ENCODE results near the gene SAMD10.
"Not testable (repeated sequence)": the region's sequence is repeated elsewhere in the genome, so short reads cannot be mapped to it uniquely, and the experiment has no call there.

SAMD10 gene

DNA sequence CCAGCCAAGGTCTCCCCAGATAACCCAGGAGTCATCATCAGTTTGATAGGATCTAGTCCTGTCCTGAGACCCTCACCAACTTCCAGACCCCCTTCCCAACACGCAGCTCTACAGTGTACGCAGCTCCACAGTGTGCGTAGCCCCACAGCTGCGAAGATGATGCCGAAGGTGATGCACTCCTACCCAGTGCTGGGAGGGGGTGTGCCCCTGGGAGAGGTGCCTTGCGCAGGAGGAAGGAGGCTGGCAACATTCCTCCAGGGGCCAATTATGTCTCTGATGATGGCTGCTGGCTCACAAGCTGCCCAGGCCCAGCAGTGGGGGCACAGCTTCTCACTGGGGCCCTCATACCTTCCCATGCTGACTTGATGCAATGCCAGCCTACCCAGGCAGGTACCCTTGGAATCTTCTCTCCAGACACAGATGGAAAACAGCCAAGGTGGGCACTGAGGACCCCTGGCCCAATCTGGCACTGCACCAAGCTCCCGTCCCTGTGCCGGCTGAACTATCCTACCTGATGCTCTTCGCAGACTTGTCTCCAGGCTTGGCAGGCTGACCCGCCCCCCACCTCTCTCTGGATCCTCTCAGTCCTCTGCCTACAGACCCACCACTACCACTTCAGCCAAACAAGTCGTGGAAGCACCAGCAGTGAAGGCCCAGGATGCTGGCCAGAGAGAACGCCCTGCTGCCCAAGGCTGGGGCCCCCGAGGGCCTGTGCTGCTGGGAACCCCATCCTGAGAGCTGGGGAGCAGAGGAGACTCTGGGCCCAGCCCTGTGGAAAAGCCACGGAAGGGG, 11.1 kb downstream of the SAMD10 start:
- no peak for FAIRE-seq

DNA sequence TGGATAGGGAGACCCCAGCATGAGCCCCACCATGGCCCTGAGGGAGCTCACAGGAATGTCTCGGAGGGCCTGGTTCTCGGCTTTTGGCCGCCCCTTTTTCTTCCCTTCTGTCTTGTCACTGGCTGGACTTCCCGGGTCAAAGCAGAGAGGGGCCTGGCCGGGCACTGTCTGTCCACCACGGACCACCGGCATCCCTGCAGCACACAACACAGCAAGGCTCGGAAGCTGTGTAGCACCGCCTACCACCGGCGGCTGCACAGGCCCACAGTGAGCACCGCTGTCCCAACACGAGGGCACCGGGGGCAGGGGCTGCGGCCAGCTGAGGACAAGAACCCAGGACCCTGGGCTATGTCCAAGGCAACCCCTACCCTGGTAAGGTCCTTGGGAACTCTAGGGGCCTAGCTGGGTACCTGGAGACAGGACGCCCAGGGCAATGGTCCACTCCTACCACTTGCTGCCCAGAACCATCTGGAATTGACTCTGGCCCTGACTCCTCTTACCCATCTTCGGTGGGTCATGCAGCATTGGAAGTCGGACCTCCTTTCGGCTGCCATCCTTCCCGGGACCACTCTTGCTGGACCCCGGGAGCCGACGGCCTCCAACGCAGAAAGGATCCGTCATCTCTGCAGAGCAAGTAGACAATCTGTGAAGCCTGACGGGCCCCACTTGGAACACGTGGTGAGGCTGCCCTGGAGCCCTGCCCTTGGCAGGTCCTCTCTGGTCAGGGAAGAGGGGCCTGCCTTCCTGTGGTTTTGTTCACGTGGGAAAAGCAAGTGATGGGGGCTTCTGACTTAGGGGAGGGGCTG, 11.9 kb downstream of the SAMD10 start:
- no peak for FAIRE-seq

DNA sequence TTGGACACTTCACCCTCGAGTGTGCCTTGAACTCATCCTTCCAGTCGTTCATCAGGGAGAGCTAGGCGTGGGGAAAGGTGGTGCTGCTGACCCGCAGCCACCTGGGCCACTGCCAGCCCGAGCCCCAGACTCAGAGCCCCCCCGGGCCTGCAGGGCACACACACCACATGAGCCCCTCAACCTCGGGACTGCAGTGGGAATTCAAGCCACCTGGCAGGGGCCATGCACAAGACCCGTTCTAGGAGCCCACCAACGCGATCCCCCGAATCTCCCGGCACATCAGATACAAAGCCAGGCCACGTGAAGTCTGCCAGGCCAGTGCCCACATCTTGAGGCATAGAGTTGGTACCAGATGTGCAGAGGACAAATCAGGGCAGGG, 12.5 kb downstream of the SAMD10 start:
- no peak for FAIRE-seq

DNA sequence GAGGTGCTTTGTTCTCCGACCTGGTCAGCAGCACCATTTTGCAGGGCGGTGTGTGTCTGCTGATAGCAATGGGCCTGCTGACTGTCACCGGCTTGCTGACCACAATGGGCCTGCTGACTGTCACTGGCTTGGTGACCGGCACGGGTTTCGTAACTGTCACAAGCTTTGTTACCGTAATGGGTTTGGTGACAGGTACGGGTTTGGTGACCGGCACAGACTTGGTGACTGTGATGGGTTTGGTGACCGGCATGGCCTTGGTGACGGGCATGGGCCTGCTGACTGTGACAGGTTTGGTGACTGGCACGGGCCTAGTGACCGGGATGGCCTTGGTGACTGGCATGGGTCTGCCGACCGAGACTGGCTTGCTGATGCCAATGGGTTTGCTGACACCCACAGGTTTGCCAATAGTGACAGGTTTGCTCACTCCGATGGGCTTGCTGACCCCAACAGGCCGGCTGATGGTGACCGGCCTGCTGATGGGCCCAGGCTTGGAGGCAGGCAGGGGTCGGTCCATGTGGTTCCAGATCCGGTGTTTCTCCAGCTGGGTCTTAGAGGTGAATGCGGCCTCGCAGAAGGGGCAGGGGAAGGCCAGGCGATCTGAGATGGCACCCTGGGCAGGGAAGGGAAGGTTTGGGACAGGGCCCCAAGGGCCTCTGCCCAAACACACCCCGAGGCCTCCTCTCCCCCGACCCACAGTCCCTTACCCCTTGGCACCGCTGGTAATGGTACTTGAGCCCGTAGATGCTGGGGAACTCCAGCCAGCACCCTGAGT, 13.1 kb downstream of the SAMD10 start:
- FAIRE-seq: no peak

DNA sequence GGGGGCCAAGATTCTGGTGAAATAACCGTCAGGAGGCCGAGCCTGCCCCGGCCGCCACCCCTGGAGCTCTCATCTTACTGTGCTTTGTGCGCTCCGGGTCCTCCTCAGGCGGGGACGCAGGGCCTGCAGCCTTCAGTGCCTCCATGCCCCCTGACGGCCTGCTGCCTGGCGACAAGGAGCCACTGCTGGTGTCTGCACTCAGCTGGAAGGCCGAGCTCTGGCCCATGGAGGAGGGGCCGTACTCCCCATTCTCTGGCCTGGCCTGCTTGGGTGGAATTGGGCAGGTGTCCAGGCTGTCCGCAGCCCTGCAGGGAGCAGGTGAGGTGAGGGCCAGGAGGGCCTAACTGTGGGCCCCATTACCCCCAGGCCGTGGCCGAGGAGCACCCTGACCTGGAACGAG, 15.0 kb downstream of the SAMD10 start:
- FAIRE-seq: no peak

DNA sequence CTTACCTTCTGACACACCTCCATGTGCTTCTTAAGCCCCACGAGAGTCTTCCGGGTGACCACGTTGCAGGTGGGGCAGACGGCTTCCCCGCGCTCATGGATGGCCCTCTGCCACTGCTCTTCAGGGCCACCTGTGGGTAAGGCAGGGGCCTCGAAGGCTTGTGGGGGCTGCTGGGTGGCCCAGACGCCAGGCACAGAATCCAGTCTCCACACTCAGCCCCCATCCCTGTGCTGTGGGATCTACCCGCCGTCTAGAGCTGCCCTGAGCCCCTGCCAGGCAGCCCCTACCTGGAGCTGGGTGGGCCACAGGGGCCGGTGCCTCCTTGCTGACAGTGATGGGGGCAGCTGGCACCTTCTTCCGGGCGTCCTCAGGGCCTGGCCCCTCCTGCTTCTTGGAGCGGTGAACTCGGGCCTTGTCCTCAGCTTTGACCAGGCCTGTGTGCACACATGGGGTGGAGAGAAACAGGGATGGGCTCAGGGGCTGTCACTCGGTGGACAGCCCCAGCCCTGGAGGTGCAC, 15.6 kb downstream of the SAMD10 start:
- no peak for FAIRE-seq

DNA sequence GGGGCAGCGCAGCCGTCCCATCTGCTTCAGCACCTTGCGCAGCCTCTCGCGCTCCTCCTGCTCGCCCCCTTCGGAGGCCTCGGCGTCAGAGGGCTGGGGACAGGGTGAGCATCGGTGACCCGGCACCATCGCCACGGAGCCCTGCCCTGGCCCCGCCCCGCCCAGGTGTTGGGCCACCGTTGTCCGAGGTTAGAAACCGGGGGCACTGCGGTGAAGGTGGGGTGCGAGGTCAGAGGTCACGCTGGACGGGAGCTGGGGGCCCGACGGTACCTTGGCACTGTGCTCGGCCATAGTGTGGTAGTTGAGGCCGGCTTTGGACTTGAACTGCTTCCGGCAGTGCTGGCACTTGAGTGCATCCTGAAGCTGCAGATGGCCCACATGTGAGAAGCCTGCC, 16.1 kb downstream of the SAMD10 start:
- no peak for FAIRE-seq

DNA sequence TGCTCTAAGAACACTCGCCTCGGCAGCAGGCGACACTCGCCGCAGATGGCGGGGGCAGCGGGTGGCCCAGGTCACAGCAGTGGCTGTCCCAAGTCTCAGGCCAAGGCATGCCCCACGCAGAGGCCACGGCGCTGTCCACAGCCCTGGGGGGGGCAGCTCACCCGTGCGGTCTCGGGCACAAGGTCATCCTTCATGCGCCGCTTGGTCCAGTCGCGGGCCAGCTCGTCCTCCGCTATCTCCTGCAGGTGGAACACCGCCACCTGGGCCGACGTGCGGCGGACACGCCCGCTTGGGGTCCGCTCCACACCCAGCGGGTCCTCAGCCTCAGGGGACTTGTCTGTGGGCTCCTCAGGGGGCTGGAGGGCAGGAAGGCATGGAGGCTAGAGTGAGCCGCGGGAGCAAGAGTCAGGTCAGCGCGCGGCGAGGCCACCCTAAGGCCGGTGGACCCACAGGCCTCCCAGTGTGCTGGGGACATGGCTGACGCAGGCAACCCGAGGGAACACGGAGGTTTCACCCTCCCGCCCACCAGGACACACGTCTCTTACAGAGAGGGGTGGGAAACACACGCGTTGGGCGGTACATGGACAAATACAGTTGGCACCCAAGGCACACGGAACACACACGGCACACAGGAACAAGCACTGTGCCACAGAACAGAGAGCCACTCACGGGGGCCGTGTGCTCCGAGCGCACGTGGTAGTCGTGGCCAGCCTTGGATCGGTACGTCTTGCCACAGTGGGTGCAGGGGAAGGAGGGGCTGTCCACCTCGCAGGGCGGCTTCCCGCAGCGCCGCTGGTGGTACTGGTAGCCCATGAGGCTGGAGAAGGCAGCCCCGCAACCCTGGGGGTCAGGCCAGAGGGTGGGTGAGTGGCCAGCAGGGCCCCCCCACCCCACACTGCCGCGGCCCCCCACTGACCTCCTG, 16.8 kb downstream of the SAMD10 start:
- no peak for FAIRE-seq

DNA sequence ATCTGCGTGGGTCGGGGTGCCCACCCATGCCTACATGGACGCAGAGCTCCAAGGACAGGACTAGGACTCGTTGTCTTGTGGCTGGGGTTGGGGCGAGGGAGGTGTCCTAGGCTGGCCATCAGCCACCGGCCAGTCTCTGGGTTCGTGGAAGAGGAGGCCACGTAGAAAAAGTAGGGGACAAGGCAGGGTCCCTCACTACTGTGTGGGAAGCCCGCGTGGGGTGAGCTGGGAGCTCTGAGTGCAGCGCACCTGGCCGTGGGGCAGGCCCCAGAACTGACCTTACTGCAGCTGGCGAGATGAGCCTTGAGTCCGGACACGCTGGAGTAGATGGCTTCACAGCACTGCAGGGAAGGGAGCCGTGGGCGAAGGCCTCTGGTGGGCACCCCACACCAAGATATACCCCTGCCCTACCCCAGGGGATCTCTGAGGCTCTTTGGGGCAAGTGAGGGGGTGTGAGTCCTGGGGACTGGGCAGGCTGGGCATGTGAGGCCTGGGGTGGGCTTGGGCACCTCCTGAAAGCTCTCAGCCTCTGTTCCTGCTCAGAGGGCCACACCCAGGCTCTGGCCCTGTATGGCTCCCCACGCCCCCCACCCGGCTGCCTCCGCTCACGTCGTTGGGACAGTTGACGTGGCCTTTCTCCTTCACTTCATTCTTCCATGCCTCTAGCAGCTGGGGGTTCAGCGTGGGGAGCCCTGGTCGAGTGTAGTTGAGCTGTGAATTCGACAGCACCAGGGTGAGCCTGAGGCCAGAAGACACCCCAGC, 17.6 kb downstream of the SAMD10 start:
- no peak for FAIRE-seq

DNA sequence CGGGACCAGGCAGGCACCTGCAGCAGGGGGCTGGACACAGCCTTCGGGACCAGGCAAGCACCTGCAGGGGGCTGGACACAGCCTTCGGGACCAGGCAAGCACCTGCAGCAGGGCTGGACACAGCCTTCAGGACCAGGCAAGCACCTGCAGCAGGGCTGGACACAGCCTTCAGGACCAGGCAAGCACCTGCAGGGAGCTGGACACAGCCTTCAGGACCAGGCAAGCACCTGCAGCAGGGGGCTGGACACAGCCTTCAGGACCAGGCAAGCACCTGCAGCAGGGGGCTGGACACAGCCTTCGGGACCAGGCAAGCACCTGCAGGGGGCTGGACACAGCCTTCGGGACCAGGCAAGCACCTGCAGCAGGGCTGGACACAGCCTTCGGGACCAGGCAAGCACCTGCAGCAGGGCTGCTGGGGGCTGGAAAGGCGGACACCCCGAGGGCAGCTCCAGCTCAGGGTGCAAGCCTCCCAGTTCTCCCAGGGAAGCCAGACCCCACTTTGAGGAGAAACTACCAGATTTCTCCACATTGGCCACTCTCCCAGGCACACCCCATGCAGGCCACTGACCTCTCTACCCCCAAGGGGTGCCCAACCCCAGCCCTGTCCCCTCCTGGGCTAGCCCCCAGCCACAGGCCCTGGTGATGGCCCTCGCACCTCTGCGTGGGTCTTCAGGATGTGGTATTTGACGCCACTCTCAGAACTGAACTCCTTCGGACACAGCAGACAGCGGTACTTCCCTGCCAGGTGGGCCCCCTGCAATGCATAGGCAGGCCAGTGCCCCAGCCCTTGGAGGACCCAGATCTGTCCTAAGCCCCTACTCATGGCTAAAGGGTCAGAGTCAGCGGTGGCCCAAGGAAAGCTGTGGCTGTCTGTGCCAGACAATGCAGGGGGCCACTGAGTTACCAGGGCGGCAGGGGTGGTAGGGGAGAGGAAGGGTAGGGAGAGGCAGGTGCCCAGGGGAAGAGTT, 18.5 kb downstream of the SAMD10 start:
- not testable (repeated sequence) for FAIRE-seq

DNA sequence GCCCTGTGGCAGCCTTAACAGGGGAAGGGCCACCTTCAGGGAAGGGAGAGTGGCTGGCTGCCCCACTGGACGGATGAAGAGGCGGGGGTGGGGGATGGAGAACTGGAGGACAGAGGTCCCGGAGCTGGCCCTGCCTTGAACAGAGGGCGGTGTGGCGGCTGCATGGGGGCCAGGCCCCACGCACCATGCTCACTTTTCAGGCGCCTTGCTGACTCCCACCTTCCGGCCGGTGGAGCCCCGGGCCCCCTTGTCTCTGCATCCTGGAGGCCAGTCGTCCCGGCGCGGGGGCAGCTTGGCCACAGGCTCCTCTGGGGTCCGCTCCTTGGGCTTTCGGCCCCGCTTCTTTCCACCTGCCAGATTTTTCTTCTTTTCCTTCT, 19.8 kb downstream of the SAMD10 start:
- no peak for FAIRE-seq

DNA sequence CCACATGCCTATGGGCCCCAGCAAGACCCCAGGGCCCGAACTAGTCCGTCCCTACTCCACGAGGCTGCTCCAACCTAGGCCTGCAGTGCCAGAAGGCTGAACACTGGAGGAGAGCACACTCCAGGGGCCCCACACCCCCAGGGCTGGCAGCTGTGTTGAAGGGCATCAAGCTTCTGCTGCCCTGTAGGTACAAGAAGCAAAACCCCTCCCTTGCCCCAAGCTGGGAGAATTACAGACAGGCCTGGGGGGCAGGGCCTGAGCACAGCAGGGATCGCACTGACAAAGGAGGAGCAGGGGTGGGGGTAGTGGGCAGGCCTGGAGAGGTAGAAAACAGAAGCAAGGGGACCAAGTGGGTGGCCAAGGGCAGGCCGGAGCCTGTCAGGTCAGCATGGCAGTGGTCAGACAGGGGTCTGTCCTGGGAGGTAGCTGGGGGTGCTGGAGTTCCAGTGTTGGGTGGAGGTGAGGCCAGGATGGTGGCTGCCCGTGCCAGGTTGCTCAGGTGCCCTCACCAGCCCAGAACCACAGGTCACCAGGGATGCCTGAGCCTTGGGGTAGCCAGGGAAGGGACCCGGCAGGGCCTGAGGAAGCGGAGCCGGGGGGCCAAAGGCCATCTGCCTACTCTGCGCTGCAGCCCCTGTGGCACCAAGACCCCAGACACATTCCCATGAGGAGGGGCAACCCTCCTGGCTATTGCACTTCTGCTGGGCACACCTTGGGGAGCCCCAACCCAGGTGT, 20.3 kb downstream of the SAMD10 start:
- no peak for FAIRE-seq

DNA sequence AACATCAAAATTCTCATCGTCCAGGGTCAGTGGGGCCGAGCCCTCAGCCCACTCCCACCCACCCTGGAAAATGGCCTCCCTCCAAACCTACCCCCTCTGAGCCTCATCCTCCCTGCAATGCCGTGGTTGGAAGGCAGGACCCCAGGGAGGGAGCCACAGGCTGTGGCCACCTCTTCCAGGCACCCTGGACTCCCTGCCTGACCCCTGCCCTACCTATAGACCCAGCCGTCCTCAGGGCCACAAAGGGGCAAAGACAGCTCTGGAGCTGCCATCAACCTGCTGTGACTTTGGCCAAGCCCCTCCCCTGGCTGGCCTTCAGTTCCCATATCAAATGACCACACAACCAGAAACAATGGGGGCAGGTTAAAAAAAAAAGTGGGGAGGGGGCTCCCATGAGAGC, 21.0 kb downstream of the SAMD10 start:
- FAIRE-seq: no peak

DNA sequence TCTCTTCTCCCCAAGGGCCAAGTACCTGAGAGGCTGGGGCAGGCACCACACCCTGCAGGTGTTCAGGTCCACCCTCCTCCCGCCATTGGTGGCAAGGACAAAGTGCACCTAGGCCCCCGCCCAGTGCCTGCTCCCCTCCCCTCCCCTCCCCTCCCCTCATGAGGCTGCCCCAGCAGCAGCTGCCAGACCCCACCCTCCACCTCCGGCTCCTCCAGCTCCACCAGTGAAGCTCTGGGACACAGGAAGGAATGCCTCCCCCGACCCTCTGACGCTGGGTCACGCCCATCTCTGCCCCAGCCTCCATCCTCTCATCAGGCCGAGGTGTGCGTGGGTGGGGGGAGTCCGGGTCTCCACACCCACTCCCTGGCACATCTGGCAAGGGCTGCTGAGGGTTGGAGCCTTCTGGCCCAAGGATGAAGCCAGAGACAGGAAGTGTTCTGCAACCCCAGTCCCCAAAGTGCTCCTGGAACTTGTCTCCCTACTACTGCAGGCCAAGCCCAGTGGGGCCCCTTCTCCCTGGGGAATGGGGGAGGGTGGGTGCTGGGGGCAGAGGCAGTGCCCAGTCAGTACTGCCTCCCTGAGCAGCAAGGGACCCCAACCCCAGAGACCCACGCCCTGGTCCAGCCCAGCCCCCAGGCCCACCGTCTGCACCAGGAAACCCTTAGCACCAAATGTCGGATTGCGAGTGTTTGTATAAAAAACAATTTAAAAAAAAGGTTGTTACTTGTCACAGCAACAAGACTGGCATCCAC, 21.6 kb downstream of the SAMD10 start:
- FAIRE-seq: no peak

DNA sequence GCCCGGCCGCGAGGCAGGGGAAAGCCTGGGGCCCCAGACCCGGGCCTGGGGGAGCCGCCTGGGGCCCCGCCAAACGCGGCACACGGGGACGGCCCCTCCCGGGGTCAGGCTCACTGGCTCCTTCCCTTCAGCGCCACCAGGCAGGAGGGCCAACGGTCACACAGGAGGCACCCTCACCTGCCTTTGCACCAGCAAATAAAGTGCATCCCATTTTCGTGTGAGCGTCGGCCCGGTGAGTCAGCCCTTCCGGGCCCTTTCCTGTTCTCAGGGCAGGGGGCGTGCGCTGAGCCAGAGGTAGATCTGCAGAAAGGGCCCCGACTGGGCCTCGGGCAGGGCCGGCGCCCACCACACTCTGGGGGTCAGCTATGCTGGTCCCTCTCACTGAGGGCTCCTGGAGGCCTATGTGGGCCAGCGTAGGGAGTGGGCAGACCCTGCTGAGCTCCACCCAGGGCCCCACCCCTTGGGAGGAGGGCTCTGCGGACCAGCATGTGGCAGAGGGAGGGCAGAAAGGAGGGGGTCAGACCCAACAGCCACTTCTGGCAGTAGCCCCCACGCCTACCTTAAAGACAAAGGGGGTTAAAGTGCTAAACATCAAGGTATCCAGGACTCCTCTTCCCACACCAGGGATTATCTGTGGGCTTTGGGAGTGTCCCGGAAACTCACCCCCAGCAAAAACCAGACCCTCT, 22.3 kb downstream of the SAMD10 start:
- no peak for FAIRE-seq

DNA sequence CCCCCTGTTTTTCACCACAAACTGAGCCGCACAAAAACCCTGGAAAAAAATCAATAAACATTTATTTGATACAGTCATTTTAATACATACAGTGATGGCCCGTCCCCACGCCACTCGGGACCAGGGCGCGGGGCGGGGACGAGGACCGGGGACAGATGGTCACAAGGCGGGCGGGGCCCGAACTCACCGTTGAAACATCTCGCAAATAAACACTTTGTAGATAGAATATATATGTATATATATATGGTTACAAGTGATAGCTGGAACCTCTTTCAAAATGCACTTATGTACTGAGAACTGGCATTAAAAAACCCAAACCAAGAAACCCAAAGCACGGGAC, 22.8 kb downstream of the SAMD10 start:
- FAIRE-seq: no peak

DNA sequence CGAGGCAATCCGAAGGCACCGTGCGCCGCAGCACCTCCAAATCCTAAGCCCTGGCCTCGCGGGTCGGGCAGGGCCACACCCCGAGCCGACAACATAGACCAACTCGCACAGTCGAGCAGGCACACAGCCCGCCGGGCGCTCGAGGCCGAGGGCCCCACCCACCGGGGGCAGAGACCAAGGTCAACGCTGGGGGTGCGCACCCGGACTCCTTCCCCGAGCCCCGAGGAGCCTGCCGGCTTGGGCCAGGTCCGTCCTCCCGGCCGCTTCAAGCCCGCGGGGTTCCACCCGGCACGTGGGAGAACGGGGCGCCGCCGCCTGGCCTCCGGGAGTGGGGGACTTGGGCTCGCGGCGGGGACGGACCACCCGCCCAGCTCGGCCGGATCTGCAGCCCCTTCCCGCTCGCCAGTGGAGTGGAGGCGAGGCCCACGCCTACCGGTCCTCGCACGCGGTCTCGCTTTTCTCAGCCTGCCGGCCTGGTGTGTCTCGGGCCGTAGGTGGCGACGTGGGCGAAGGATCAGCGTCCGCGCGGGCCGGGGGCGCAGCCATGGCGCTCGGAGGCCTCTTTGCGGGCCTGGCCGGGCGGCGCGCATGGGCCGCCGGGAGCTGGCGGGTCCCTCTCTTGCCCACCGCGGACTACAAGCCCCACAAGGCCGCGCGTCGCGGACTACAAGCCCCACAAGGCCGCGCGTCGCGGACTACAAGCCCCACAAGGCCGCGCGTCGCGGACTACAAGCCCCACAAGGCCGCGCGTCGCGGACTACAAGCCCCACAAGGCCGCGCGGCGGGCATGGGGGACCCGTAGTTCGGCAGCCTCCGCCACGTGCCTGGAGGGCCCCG, 23.4 kb downstream of the SAMD10 start, which contains the start of gene UCKL1:
Gene UCKL1, minus strand, starts transcription at position 590 of the 837 bp plus-strand sequence. Its CDS starts 44 bp downstream, at position 546.
- no peak for FAIRE-seq
